B cell (primary cell): ENCODE results near the gene NOS3. TPM values are rescaled to one million over a fixed set of nuclear protein-coding genes. Genes with fewer than 3 reads are reported as not detected.

Source experiments
- ATAC-seq: fragments of 200-7000 bp; cut with Tn5 transposase; one replicate; pipeline ENCODE4 v1.10.0; 2021; ENCODE audit warnings: low read depth, mild to moderate bottlenecking, moderate number of reproducible peaks, moderate library complexity
- CTCF ChIA-PET: fragments of 350-600 bp; sonication (Branson Sonifier 250); formaldehyde crosslinking; loops from one replicate; lab custom pipeline; 2021; ENCODE audit warnings: antibody characterized with exemption, inconsistent platforms; lab: Charles Lee
- POLR2A ChIA-PET: fragments of 350-600 bp; sonication (Branson Sonifier 250); formaldehyde crosslinking; loops from one replicate; lab custom pipeline; 2021; ENCODE audit warnings: antibody characterized with exemption; lab: Charles Lee
- DNase-seq: peaks from one replicate; pipeline ENCODE4 v3.0.0; 2013
- H2AFZ ChIP-seq: 2 replicates; pipeline ENCODE4 v1.6.1; 2012; ENCODE audit warnings: mild to moderate bottlenecking, low read depth, low read length; ENCODE audit not compliant: insufficient read depth, poor library complexity, severe bottlenecking
- H3K27ac ChIP-seq, 2 donors: 1 replicate in 1 of 2; 2 replicates in 1 of 2; pipeline ENCODE4 v1.5.1; 2012 to 2013; ENCODE audit warnings: low read length in 2 of 2, mild to moderate bottlenecking in 2 of 2, moderate library complexity in 1 of 2
- H3K27me3 ChIP-seq, 4 experiments: fragments of 200-600 bp in 1 of 4; sonication (generic) in 1 of 4; replicated peaks in 1 of 4; 1 replicate in 2 of 4; 2 replicates in 2 of 4; pipeline versions ENCODE4 v1.6.1 to v1.7.0; 2013 to 2016; ENCODE audit warnings: low read length in 3 of 4, mild to moderate bottlenecking in 2 of 4, mixed read lengths in 1 of 4, moderate library complexity in 1 of 4; ENCODE audit not compliant: insufficient read depth in 4 of 4, control insufficient read depth in 3 of 4; ENCODE audit errors: control extremely low read depth in 1 of 4
- H3K36me3 ChIP-seq, 2 experiments: replicated peaks in 1 of 2; 1 replicate in 1 of 2; 2 replicates in 1 of 2; pipeline versions ENCODE4 v1.6.1 to v1.7.1; 2013; ENCODE audit warnings: low read length in 1 of 2; ENCODE audit not compliant: insufficient read depth in 2 of 2, control insufficient read depth in 1 of 2; ENCODE audit errors: control extremely low read depth in 1 of 2, extremely low read depth in 1 of 2
- H3K4me1 ChIP-seq, 2 donors: fragments of 200-600 bp in 1 of 2; sonication (generic) in 1 of 2; 1 replicate in 1 of 2; 2 replicates in 1 of 2; pipeline versions ENCODE4 v1.5.1 to v1.6.1; 2013 to 2017; ENCODE audit warnings: low read length in 2 of 2; ENCODE audit not compliant: control insufficient read depth in 2 of 2, insufficient read depth in 2 of 2
- H3K4me2 ChIP-seq: replicated peaks from 2 replicates; pipeline ENCODE3; 2012; ENCODE audit warnings: mild to moderate bottlenecking, low read depth, low read length; ENCODE audit not compliant: poor library complexity, severe bottlenecking
- H3K4me3 ChIP-seq, 5 experiments: fragments of 200-600 bp in 1 of 5; sonication (generic) in 1 of 5; 1 replicate in 3 of 5; 2 replicates in 2 of 5; pipeline versions ENCODE4 v1.5.1 to v1.7.0; 2011 to 2016; ENCODE audit warnings: low read length in 4 of 5, mild to moderate bottlenecking in 4 of 5, low read depth in 2 of 5, control low read depth in 1 of 5, moderate library complexity in 1 of 5; ENCODE audit not compliant: insufficient read depth in 1 of 5; ENCODE audit errors: control extremely low read depth in 1 of 5, extremely low read depth in 1 of 5
- H3K79me2 ChIP-seq: fragments of 200-600 bp; sonication (generic); one replicate; pipeline ENCODE4 v1.6.0; 2016; ENCODE audit warnings: low read length; ENCODE audit not compliant: control insufficient read depth, insufficient read depth
- H3K9ac ChIP-seq: fragments of 200-600 bp; sonication (generic); 2 replicates; pipeline ENCODE4 v1.6.1; 2017; ENCODE audit warnings: mild to moderate bottlenecking, low read length, moderate library complexity
- H3K9me3 ChIP-seq, 3 donors: one replicate each; pipeline versions ENCODE4 v1.6.1 to v1.7.1; 2013; ENCODE audit warnings: low read length in 2 of 3; ENCODE audit not compliant: control insufficient read depth in 2 of 3, insufficient read depth in 1 of 3; ENCODE audit errors: control extremely low read depth in 1 of 3
- H4K20me1 ChIP-seq: 2 replicates; pipeline ENCODE4 v1.6.0; 2012; ENCODE audit warnings: mild to moderate bottlenecking, low read length; ENCODE audit not compliant: insufficient read depth, control insufficient read depth, poor library complexity, severe bottlenecking
- H3K27ac Mint-ChIP-seq: one replicate; pipeline ENCODE4 v1.8.0; 2021; ENCODE audit warnings: mixed read lengths
- H3K27me3 Mint-ChIP-seq: one replicate; pipeline ENCODE4 v1.8.0; 2021; ENCODE audit warnings: mixed read lengths
- H3K4me1 Mint-ChIP-seq: one replicate; pipeline ENCODE4 v1.8.0; 2021; ENCODE audit warnings: mixed read lengths
- H3K4me3 Mint-ChIP-seq: one replicate; pipeline ENCODE4 v1.8.0; 2021; ENCODE audit warnings: mixed read lengths
- H3K9me3 Mint-ChIP-seq: one replicate; pipeline ENCODE4 v1.8.0; 2022; ENCODE audit warnings: mixed read lengths; ENCODE audit not compliant: insufficient read depth
- CTCF ChIP-seq: fragments of 200-600 bp; IDR thresholded peaks from one replicate; pipeline ENCODE4 v1.8.0; 2022; ENCODE audit warnings: antibody characterized with exemption, mild to moderate bottlenecking
- EZH2 ChIP-seq: IDR thresholded peaks from 2 replicates; pipeline ENCODE4 v1.6.1; 2012; ENCODE audit warnings: borderline replicate concordance, low read depth, mild to moderate bottlenecking, moderate library complexity, low read length; ENCODE audit not compliant: insufficient read depth, poor library complexity, severe bottlenecking
- WGBS: methylation state at CpG from one replicate; pipeline ENCODE4 v1.1.5; 2013; ENCODE audit warnings: missing lambda C conversion rate; ENCODE audit not compliant: insufficient coverage; 5-methylcytosine and 5-hydroxymethylcytosine counted together
- intact Hi-C: fragments of 100-400 bp; cut with micrococcal nuclease; formaldehyde crosslinking; loops from one replicate; pipeline ENCODE4 v1.10.0; 2022
- polyA plus RNA-seq: library from polyadenylated mRNA; depleted of rRNA; stranded (reverse); fragments of >200 nt; gene quantifications from 2 replicates; pipeline ENCODE4 v1.2.3, GENCODE V29; 2012
- total RNA-seq, 2 donors: library from RNA; stranded (reverse); fragments of 120-200 nt in 1 of 2; gene quantifications; 1 replicate in 1 of 2; 2 replicates in 1 of 2; pipeline versions ENCODE4 v1.2.3 to v1.2.4, GENCODE V29; 2013 to 2022

NOS3 gene
- total and polyA plus RNA-seq, 2 donors (not counting 1 experiment from before 2014, with no cell fraction given): 0.39 to 0.54 TPM

- peaks cover 0 to 6% (median 0%) of the 10 kb centered on the region in 4 experiments for H3K27me3 ChIP-seq
- no peak overlapping the region for H3K4me2 ChIP-seq
- no peak overlapping the region for H3K4me3 Mint-ChIP-seq
- 92% methylated on average over 6 of the region's 6 CpGs for WGBS
- no peaks in the 10 kb centered on the region for H3K9me3 ChIP-seq
- H3K4me1 ChIP-seq: peaks cover 0 to 6% of the 10 kb centered on the region in 2 donors
- H3K27me3 Mint-ChIP-seq: peaks cover 17% of the 10 kb centered on the region
- no peak for ATAC-seq
- no peak overlapping the region for H3K4me3 ChIP-seq
- no peak overlapping the region for H3K27ac Mint-ChIP-seq
- H3K9ac ChIP-seq: no peak overlapping the region
- H3K27ac ChIP-seq: no peak overlapping the region
- no peaks in the 10 kb centered on the region for H3K79me2 ChIP-seq
- ChIA-PET POLR2A (no interaction called here), CTCF (no interaction called here)
- H4K20me1 ChIP-seq: no peaks in the 10 kb centered on the region
- H2AFZ ChIP-seq: no peak overlapping the region
- no peaks in the 10 kb centered on the region for H3K36me3 ChIP-seq
- DNase-seq: no peak
- TF ChIP-seq CTCF: no peak
- no peak for TF ChIP-seq EZH2
- no peaks in the 10 kb centered on the region for H3K4me1 Mint-ChIP-seq
- intact Hi-C loops: no loop called here
- H3K9me3 Mint-ChIP-seq: no peaks in the 10 kb centered on the region
Observed at GRCh38 chr7:150944066-150945042, 46.5 kb upstream of the NOS3 start.
